ENCODE measurements around the gene MRPL50.

MRPL50 gene

GRCh38 chr9:101421653-101422065 lies 23.2 kb upstream of the MRPL50 start:
- ChIA-PET CTCF (no interaction called here), POLR2A (ENCODE audit: low non-redundant PET) (no interaction called here)
- TF ChIP-seq CTCF (conservative IDR thresholded peaks at IDR 0.05; ENCODE audit: low read depth): no peak
- no peak overlapping the region for H3K27ac ChIP-seq
- no peak for DNase-seq (ENCODE audit: low spot score)

- DNase-seq (ENCODE audit: low spot score): no peak
- CTCF ChIA-PET: interaction anchor here (0.6 kb wide), 1 partner anchor 300 kb away, joined by 3 read pairs; no protein-coding TSS in a partner anchor
- H3K27ac ChIP-seq: no peak overlapping the region
- POLR2A ChIA-PET (ENCODE audit: low non-redundant PET): no interaction called here
- no peak for TF ChIP-seq CTCF (conservative IDR thresholded peaks at IDR 0.05; ENCODE audit: low read depth)
These were observed 21.4 kb upstream of the MRPL50 start for GRCh38 chr9:101419863-101420262.

- POLR2A ChIA-PET (ENCODE audit: low non-redundant PET): no interaction called here
- CTCF ChIA-PET: no interaction called here
- DNase-seq (ENCODE audit: low spot score): no peak
- TF ChIP-seq CTCF (conservative IDR thresholded peaks at IDR 0.05; ENCODE audit: low read depth): no peak
- H3K27ac ChIP-seq: no peak overlapping the region
These were observed 20.4 kb upstream of the MRPL50 start for GRCh38 chr9:101418518-101419430.

GRCh38 chr9:101417977-101418376 lies 19.6 kb upstream of the MRPL50 start:
- no peak overlapping the region for H3K27ac ChIP-seq
- ChIA-PET POLR2A (ENCODE audit: low non-redundant PET) (no interaction called here), CTCF (no interaction called here)
- no peak for TF ChIP-seq CTCF (conservative IDR thresholded peaks at IDR 0.05; ENCODE audit: low read depth)
- DNase-seq (ENCODE audit: low spot score): no peak

- TF ChIP-seq CTCF (conservative IDR thresholded peaks at IDR 0.05; ENCODE audit: low read depth): no peak
- DNase-seq (ENCODE audit: low spot score): no peak
- no peak overlapping the region for H3K27ac ChIP-seq
- POLR2A ChIA-PET (ENCODE audit: low non-redundant PET): no interaction called here
- CTCF ChIA-PET: interaction anchor here (1.2 kb wide), 1 partner anchor 42 kb away, joined by 4 read pairs; no protein-coding TSS in a partner anchor
These were observed 19.0 kb upstream of the MRPL50 start for GRCh38 chr9:101417389-101417788.

GRCh38 chr9:101415578-101415977 lies 17.2 kb upstream of the MRPL50 start:
- TF ChIP-seq CTCF (conservative IDR thresholded peaks at IDR 0.05; ENCODE audit: low read depth): no peak
- POLR2A ChIA-PET (ENCODE audit: low non-redundant PET): no interaction called here
- no peak for DNase-seq (ENCODE audit: low spot score)
- CTCF ChIA-PET: no interaction called here
- H3K27ac ChIP-seq: no peak overlapping the region

Data from RWPE1 (cell line).